Upper lobe of right lung (tissue), 1 donor: ENCODE measurements around the gene HIP1. TPM values are rescaled to one million over a fixed set of nuclear protein-coding genes. Genes with fewer than 3 reads are reported as not detected.

Source experiments
- ATAC-seq: fragments of 200-7000 bp; cut with Tn5 transposase; one replicate; pipeline ENCODE4 v1.9.1; 2020; ENCODE audit warnings: mild to moderate bottlenecking, moderate library complexity
- DNase-seq: peaks from one replicate; pipeline ENCODE4 v3.0.0-alpha.2; 2020
- H3K27ac ChIP-seq: fragments of 200-600 bp; one replicate; pipeline ENCODE4 v1.8.0; 2022
- H3K27me3 ChIP-seq: fragments of 200-600 bp; one replicate; pipeline ENCODE4 v1.8.0; 2022; ENCODE audit warnings: mild to moderate bottlenecking
- H3K36me3 ChIP-seq: fragments of 200-600 bp; one replicate; pipeline ENCODE4 v1.8.0; 2022
- H3K4me1 ChIP-seq: fragments of 200-600 bp; one replicate; pipeline ENCODE4 v1.8.0; 2022
- H3K4me3 ChIP-seq: fragments of 200-600 bp; one replicate; pipeline ENCODE4 v1.8.0; 2022; ENCODE audit warnings: mild to moderate bottlenecking
- H3K9me3 ChIP-seq: fragments of 200-600 bp; one replicate; pipeline ENCODE4 v1.8.0; 2022
- CTCF ChIP-seq: fragments of 200-600 bp; IDR thresholded peaks from one replicate; pipeline ENCODE4 v1.8.0; 2022; ENCODE audit warnings: antibody characterized with exemption
- intact Hi-C: fragments of 100-400 bp; cut with DNase I; formaldehyde crosslinking; loops from one replicate; pipeline ENCODE4 v1.11.0; 2022
- total RNA-seq: library from RNA; stranded (reverse); fragmentation: NEBNext Ultra II Directional; extraction: Animal tissue kit (Norgen Biotek cat#: 25700); gene quantifications from one replicate; pipeline ENCODE4 v1.2.1, GENCODE V29; 2021
- donor health status: DM: no; HTN: yes; CAD: no; lungs with severe emphysema.

HIP1 gene
- total RNA-seq, 1 donor from 2014 or later = 86.2 TPM

GRCh38 chr7:75658369-75658768 is 80.4 kb downstream of the HIP1 start:
- H3K36me3 ChIP-seq = no peaks in the 10 kb centered on the region
- peaks cover 4% of the 10 kb centered on the region for H3K4me1 ChIP-seq
- H3K4me3 ChIP-seq = no peak overlapping the region
- intact Hi-C loops = no loop called here
- ATAC-seq = no peak
- DNase-seq = no peak
- H3K9me3 ChIP-seq = no peaks in the 10 kb centered on the region
- H3K27ac ChIP-seq = peak overlapping the region; percentile 74
- TF ChIP-seq CTCF = no peak
- H3K27me3 ChIP-seq = no peaks in the 10 kb centered on the region

- Histone ChIP-seq H3K4me1 (peaks cover 4% of the 10 kb centered on the region), H3K9me3 (no peaks in the 10 kb centered on the region), H3K36me3 (no peaks in the 10 kb centered on the region), H3K4me3 (no peak overlapping the region), H3K27me3 (no peaks in the 10 kb centered on the region), H3K27ac (no peak overlapping the region)
- ATAC-seq (no peak), DNase-seq (no peak)
- no peak for TF ChIP-seq CTCF
- intact Hi-C loops = no loop called here
These were observed 80.9 kb downstream of the HIP1 start for GRCh38 chr7:75657866-75658265.

- Histone ChIP-seq H3K27me3 (no peaks in the 10 kb centered on the region), H3K27ac (no peak overlapping the region), H3K4me1 (peaks cover 4% of the 10 kb centered on the region), H3K4me3 (no peak overlapping the region), H3K36me3 (no peaks in the 10 kb centered on the region), H3K9me3 (no peaks in the 10 kb centered on the region)
- TF ChIP-seq CTCF = no peak
- intact Hi-C loops = no loop called here
- ATAC-seq (no peak), DNase-seq (no peak)
These were observed 82.0 kb downstream of the HIP1 start for GRCh38 chr7:75656740-75657139.

- intact Hi-C loops = no loop called here
- ATAC-seq (no peak), DNase-seq (no peak)
- no peak for TF ChIP-seq CTCF
- H3K4me3 ChIP-seq = no peak overlapping the region
- no peaks in the 10 kb centered on the region for H3K27me3 ChIP-seq
- no peaks in the 10 kb centered on the region for H3K9me3 ChIP-seq
- H3K36me3 ChIP-seq = no peaks in the 10 kb centered on the region
- H3K4me1 ChIP-seq = peaks cover 9% of the 10 kb centered on the region
- H3K27ac ChIP-seq = no peak overlapping the region
These were observed 83.2 kb downstream of the HIP1 start for GRCh38 chr7:75655536-75655935.

GRCh38 chr7:75654855-75655254 is 83.9 kb downstream of the HIP1 start:
- Histone ChIP-seq H3K36me3 (no peaks in the 10 kb centered on the region), H3K4me3 (no peak overlapping the region), H3K9me3 (no peaks in the 10 kb centered on the region), H3K4me1 (peaks cover 16% of the 10 kb centered on the region), H3K27me3 (no peaks in the 10 kb centered on the region), H3K27ac (no peak overlapping the region)
- intact Hi-C loops = no loop called here
- TF ChIP-seq CTCF = no peak
- DNase-seq (no peak), ATAC-seq (no peak)

GRCh38 chr7:75653651-75654050 is 85.1 kb downstream of the HIP1 start:
- no peaks in the 10 kb centered on the region for H3K27me3 ChIP-seq
- no peak for ATAC-seq
- H3K4me1 ChIP-seq = peaks cover 25% of the 10 kb centered on the region
- H3K4me3 ChIP-seq = no peak overlapping the region
- H3K27ac ChIP-seq = no peak overlapping the region
- H3K36me3 ChIP-seq = no peaks in the 10 kb centered on the region
- no peak for TF ChIP-seq CTCF
- intact Hi-C loops = no loop called here
- no peaks in the 10 kb centered on the region for H3K9me3 ChIP-seq
- DNase-seq = no peak
